HG02678 (cell line): ENCODE results near the gene SHISA3.

Experiments used
- ATAC-seq: cut with Tn5 transposase; IDR thresholded peaks from one replicate; pipeline ENCODE4 v1.9.1; 2021; ENCODE audit warnings: mild to moderate bottlenecking, moderate library complexity; ENCODE audit not compliant: unreplicated experiment

Gene SHISA3

DNA sequence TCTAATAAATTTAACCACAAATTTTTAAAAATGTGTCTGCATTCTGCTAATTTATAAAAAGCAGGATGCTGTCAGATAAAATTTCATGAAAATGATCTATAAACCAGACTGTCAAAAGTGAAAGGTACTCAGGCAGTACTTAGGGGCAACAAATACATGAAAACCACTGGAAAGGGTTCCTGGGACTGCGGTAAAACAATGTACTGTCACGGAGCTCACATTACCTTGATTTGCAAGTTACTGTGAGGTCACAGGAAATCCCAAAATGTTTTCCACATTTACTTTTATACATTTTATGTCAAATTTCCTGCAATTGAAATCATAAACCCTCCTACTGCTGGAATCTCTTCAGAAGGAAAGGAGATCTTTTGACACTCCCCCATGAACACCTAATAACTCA is 45.3 kb downstream of the SHISA3 start:
- ATAC-seq: no peak

DNA sequence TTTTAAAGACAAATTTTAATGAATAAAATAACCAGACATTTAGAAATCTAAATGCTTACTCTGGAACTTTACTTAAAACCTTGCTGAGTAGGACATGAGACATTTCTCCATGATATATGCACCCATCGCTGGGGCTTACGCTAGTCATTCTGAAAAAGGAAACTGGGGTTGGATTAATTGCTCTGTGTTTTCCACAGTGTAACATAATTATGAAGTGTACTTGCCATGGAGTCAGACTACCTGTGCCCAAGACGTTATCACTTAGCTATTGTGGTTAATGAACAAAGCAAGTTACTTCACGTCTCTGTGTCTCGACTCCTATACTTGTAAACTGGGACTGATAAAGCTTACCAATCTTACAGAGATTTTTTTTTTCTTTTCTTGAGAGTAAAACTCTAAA is 47.8 kb downstream of the SHISA3 start:
- ATAC-seq: no peak

- ATAC-seq: no peak
Measured at GRCh38 chr4:42446823-42447222, 49.5 kb downstream of the SHISA3 start.
